IMR-90 (cell line): Measurements from ENCODE around the gene ABCE1. TPM values are rescaled to one million over a fixed set of nuclear protein-coding genes. Genes with fewer than 3 reads are reported as not detected.

Source experiments
- ATAC-seq: fragments of 200-7000 bp; cut with Tn5 transposase; 2 replicates; pipeline ENCODE4 v1.9.1; 2020; ENCODE audit warnings: low read depth, mild to moderate bottlenecking, moderate library complexity
- BruUV-seq: library from RNA; stranded (reverse); fragments of 400-500 nt; replicated peaks from 2 replicates; lab custom pipeline; 2021; lab: Mats Ljungman, UMichigan
- CTCF ChIA-PET: fragments of 300-600 bp; formaldehyde crosslinking; extraction: SDS; loops from one replicate; lab custom pipeline; 2021; ENCODE audit warnings: antibody characterized with exemption; lab: Yijun Ruan, JAX
- POLR2A ChIA-PET: fragments of 300-600 bp; sonication (Branson Sonifier 250); formaldehyde crosslinking; loops from one replicate; lab custom pipeline; 2022; ENCODE audit warnings: antibody characterized with exemption; ENCODE audit not compliant: unreplicated experiment; lab: Charles Lee
- DNase-seq: peaks from one replicate; pipeline ENCODE4 v3.0.0; 2013
- H2AFZ ChIP-seq: replicated peaks from 2 replicates; pipeline ENCODE3; 2013; ENCODE audit warnings: low read length, mild to moderate bottlenecking; ENCODE audit not compliant: poor library complexity
- H2AK5ac ChIP-seq: 2 replicates; pipeline ENCODE4 v1.6.1; 2013; ENCODE audit warnings: low read depth, low read length, inconsistent platforms
- H2AK9ac ChIP-seq: replicated peaks from 2 replicates; pipeline ENCODE3; 2013; ENCODE audit warnings: mild to moderate bottlenecking, low read depth, low read length, moderate library complexity; ENCODE audit not compliant: poor library complexity
- H2BK120ac ChIP-seq: 2 replicates; pipeline ENCODE4 v1.6.1; 2013; ENCODE audit warnings: low read depth, low read length, inconsistent platforms
- H2BK15ac ChIP-seq: 3 replicates; pipeline ENCODE4 v1.6.1; 2013; ENCODE audit warnings: low read depth, low read length, inconsistent platforms
- H2BK20ac ChIP-seq: 2 replicates; pipeline ENCODE4 v1.6.1; 2013; ENCODE audit warnings: low read depth, mild to moderate bottlenecking, inconsistent platforms, low read length, moderate library complexity
- H2BK5ac ChIP-seq: 2 replicates; pipeline ENCODE4 v1.6.1; 2013; ENCODE audit warnings: mild to moderate bottlenecking, low read depth, low read length, inconsistent platforms; ENCODE audit not compliant: poor library complexity, severe bottlenecking
- H3K14ac ChIP-seq: replicated peaks from 2 replicates; pipeline ENCODE4 v1.6.1; 2013; ENCODE audit warnings: low read depth, low read length, inconsistent platforms
- H3K18ac ChIP-seq: 2 replicates; pipeline ENCODE4 v1.6.1; 2013; ENCODE audit warnings: low read depth, low read length, control low read depth
- H3K23ac ChIP-seq: 2 replicates; pipeline ENCODE4 v1.6.1; 2013; ENCODE audit warnings: low read depth, low read length, inconsistent platforms
- H3K27ac ChIP-seq: 2 replicates; pipeline ENCODE4 v1.5.1; 2013; ENCODE audit warnings: mild to moderate bottlenecking, control low read depth, low read length; ENCODE audit not compliant: insufficient read depth
- H3K27me3 ChIP-seq: 2 replicates; pipeline ENCODE4 v1.6.1; 2013; ENCODE audit warnings: low read length; ENCODE audit not compliant: control insufficient read depth, insufficient read depth
- H3K36me3 ChIP-seq: 2 replicates; pipeline ENCODE4 v1.6.1; 2013; ENCODE audit warnings: low read length, mixed read lengths; ENCODE audit not compliant: control insufficient read depth, insufficient read depth
- H3K4ac ChIP-seq: 2 replicates; pipeline ENCODE4 v1.6.1; 2013; ENCODE audit warnings: low read depth, low read length, inconsistent platforms
- H3K4me1 ChIP-seq: 2 replicates; pipeline ENCODE4 v1.6.1; 2013; ENCODE audit warnings: low read length, mixed read lengths; ENCODE audit not compliant: control insufficient read depth, insufficient read depth
- H3K4me2 ChIP-seq: 2 replicates; pipeline ENCODE4 v1.6.1; 2013; ENCODE audit warnings: low read depth, mild to moderate bottlenecking, control low read depth, low read length, moderate library complexity
- H3K4me3 ChIP-seq: 2 replicates; pipeline ENCODE4 v1.5.1; 2013; ENCODE audit warnings: low read depth, mild to moderate bottlenecking, control low read depth, low read length, moderate library complexity; ENCODE audit not compliant: insufficient read depth
- H3K56ac ChIP-seq: 2 replicates; pipeline ENCODE4 v1.6.1; 2013; ENCODE audit warnings: low read length, inconsistent platforms; ENCODE audit not compliant: insufficient read depth; ENCODE audit errors: extremely low read depth
- H3K79me1 ChIP-seq, 2 experiments: 2 replicates each; pipeline ENCODE4 v1.6.1; 2013; ENCODE audit warnings: low read length in 2 of 2, inconsistent platforms in 1 of 2, low read depth in 1 of 2
- H3K9ac ChIP-seq: 2 replicates; pipeline ENCODE4 v1.6.1; 2013; ENCODE audit warnings: low read depth, low read length, control low read depth
- H3K9me1 ChIP-seq: 2 replicates; pipeline ENCODE4 v1.6.1; 2013; ENCODE audit warnings: low read length, inconsistent platforms; ENCODE audit not compliant: insufficient read depth
- H3K9me3 ChIP-seq: 2 replicates; pipeline ENCODE4 v1.6.1; 2013; ENCODE audit warnings: low read length; ENCODE audit not compliant: control insufficient read depth, insufficient read depth
- H4K20me1 ChIP-seq: 2 replicates; pipeline ENCODE4 v1.6.1; 2013; ENCODE audit warnings: low read length, inconsistent platforms; ENCODE audit not compliant: insufficient read depth
- H4K5ac ChIP-seq: 2 replicates; pipeline ENCODE4 v1.6.1; 2013; ENCODE audit warnings: mild to moderate bottlenecking, low read depth, low read length, control low read depth
- H4K8ac ChIP-seq, 2 experiments: 2 replicates each; pipeline ENCODE4 v1.6.1; 2013; ENCODE audit warnings: low read depth in 2 of 2, low read length in 2 of 2, control low read depth in 1 of 2, inconsistent platforms in 1 of 2
- H4K91ac ChIP-seq: 2 replicates; pipeline ENCODE4 v1.6.1; 2013; ENCODE audit warnings: low read depth, low read length, inconsistent platforms; ENCODE audit not compliant: insufficient read depth
- CEBPB ChIP-seq: IDR thresholded peaks from 2 replicates; pipeline ENCODE4 v1.6.1; 2012; ENCODE audit warnings: low read depth, low read length, improper control_type of control experiment
- FOS ChIP-seq: fragments of 150-350 bp; IDR thresholded peaks from 2 replicates; pipeline ENCODE4 v1.6.1; 2016; ENCODE audit warnings: low read depth, low read length
- POLR2A ChIP-seq: IDR thresholded peaks from 2 replicates; pipeline ENCODE4 v1.6.1; 2012; ENCODE audit warnings: mild to moderate bottlenecking, low read depth, low read length
- WGBS, 2 experiments: methylation state at CpG; one replicate each; pipeline versions ENCODE4 v1.1.5 to v1.1.7; 2013; ENCODE audit warnings: missing lambda C conversion rate in 2 of 2; ENCODE audit not compliant: insufficient read length in 1 of 2; ENCODE audit errors: extremely low coverage in 2 of 2; 5-methylcytosine and 5-hydroxymethylcytosine counted together
- dilution Hi-C: fragments of 300-500 bp; cut with HindIII; formaldehyde crosslinking; loops from one replicate; pipeline ENCODE4 v1.14.3; 2018; ENCODE audit warnings: low sequenced_read_pairs; ENCODE audit not compliant: unreplicated experiment
- in situ Hi-C: fragments of 300-500 bp; cut with MboI; formaldehyde crosslinking; loops from 3 replicates; pipeline ENCODE4 v1.14.3; 2019; ENCODE audit warnings: low sequenced_read_pairs, inconsistent platforms, mixed read lengths
- intact Hi-C: fragments of 100-400 bp; cut with micrococcal nuclease; formaldehyde crosslinking; loops from 2 replicates; pipeline ENCODE4 v1.10.0; 2022
- polyA plus RNA-seq, 3 experiments: library from polyadenylated mRNA; depleted of rRNA; stranded (reverse); fragments of >200 nt; gene quantifications; 2 replicates each; pipeline ENCODE4 v1.2.3, GENCODE V29; 2012; ENCODE audit warnings: low replicate concordance in 1 of 3
- total RNA-seq: library from RNA; depleted of rRNA; stranded (reverse); fragments of >200 nt; gene quantifications from 2 replicates; pipeline ENCODE4 v1.2.3, GENCODE V29; 2012

Gene ABCE1
- total and polyA plus RNA-seq, 2 of the 4 experiments (the other 2 are of a cell fraction), result 54.5 to 219 TPM

DNA sequence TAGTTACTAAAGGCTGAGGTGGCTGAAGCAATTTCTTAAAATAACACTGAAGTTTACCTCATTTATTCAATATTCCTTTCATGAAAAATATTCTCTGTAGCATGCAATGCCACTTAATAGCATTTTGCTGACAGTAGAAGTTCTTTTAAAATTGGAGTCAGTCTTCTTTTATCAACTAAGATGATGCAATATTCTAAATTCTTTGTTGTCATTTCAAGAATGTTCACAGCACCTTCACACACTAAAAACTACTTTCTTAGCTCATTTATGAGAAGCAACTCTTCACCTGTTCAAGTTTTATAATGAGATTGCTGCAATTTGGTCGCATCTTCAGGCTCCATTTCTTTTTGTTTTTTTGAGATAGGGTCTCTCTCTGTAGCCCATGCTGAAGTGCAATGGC lies 48.9 kb upstream of the ABCE1 start:
- no CpG with 5 or more reads among the region's 1 CpG for WGBS, 2 experiments
- no peaks in the 10 kb centered on the region for H4K20me1 ChIP-seq
- H4K5ac ChIP-seq, result no peak overlapping the region
- H3K9ac ChIP-seq, result no peak overlapping the region
- H3K9me1 ChIP-seq, result no peaks in the 10 kb centered on the region; the same call in 1 of the 2 replicates
- CTCF ChIA-PET, result no interaction called here
- dilution Hi-C loops (no loop called here), intact Hi-C loops (no loop called here), in situ Hi-C loops (no loop called here)
- no peaks in the 10 kb centered on the region for H3K36me3 ChIP-seq
- no peaks in the 10 kb centered on the region for H3K27me3 ChIP-seq
- no peak overlapping the region for H2BK15ac ChIP-seq
- H3K56ac ChIP-seq, result no peak overlapping the region
- no peak for ATAC-seq
- no peak overlapping the region for H4K8ac ChIP-seq
- H2BK120ac ChIP-seq, result no peak overlapping the region
- DNase-seq, result no peak
- no peaks in the 10 kb centered on the region for H3K9me3 ChIP-seq
- POLR2A ChIA-PET, result no interaction called here
- TF ChIP-seq FOS (no peak), CEBPB (peak; percentile 66), POLR2A (no peak)
- H2AFZ ChIP-seq, result no peak overlapping the region
- no peaks in the 10 kb centered on the region for H3K4me1 ChIP-seq
- H3K23ac ChIP-seq, result no peak overlapping the region
- no peak overlapping the region for H4K91ac ChIP-seq
- no peak overlapping the region for H3K18ac ChIP-seq
- no peak overlapping the region for H3K4me3 ChIP-seq
- no peak overlapping the region for H3K4me2 ChIP-seq
- no peak overlapping the region for H3K4ac ChIP-seq
- H3K79me1 ChIP-seq, result peaks cover 9 to 10% of the 10 kb centered on the region in 2 experiments; a peak in 3 of 4 replicates
- H2BK5ac ChIP-seq, result no peak overlapping the region
- no peak overlapping the region for H3K27ac ChIP-seq
- H2AK5ac ChIP-seq, result no peak overlapping the region
- no TSS peak for BruUV-seq
- H3K14ac ChIP-seq, result no peak overlapping the region
- H2BK20ac ChIP-seq, result no peak overlapping the region
- H2AK9ac ChIP-seq, result no peak overlapping the region
